Spinal cord (tissue), 10 donors: Measurements from ENCODE around the gene QPCTL. TPM values are rescaled to one million over a fixed set of nuclear protein-coding genes. Genes with fewer than 3 reads are reported as not detected.
"Not testable (repeated sequence)": the region's sequence is repeated elsewhere in the genome, so short reads cannot be mapped to it uniquely, and the experiment has no call there.

Experiments used
- DNase-seq, 6 donors: peaks; one replicate each; pipeline versions ENCODE4 v3.0.0 to v3.0.0-alpha.2; 2013 to 2015; ENCODE audit warnings: low spot score in 6 of 6, low read depth in 4 of 6
- H3K27ac ChIP-seq: one replicate; pipeline ENCODE4 v1.5.1; 2013; ENCODE audit warnings: low read depth, low read length, control low read depth
- H3K27me3 ChIP-seq: one replicate; pipeline ENCODE4 v1.6.1; 2013; ENCODE audit warnings: low read length; ENCODE audit not compliant: control insufficient read depth, insufficient read depth
- H3K36me3 ChIP-seq: one replicate; pipeline ENCODE4 v1.6.1; 2013; ENCODE audit warnings: low read length; ENCODE audit not compliant: control insufficient read depth, insufficient read depth
- H3K4me1 ChIP-seq: one replicate; pipeline ENCODE4 v1.6.1; 2013; ENCODE audit warnings: low read length; ENCODE audit not compliant: control insufficient read depth, insufficient read depth
- H3K4me3 ChIP-seq: one replicate; pipeline ENCODE4 v1.5.1; 2013; ENCODE audit warnings: low read depth, low read length, control low read depth
- H3K9me3 ChIP-seq: one replicate; pipeline ENCODE4 v1.6.1; 2013; ENCODE audit warnings: low read length; ENCODE audit not compliant: control insufficient read depth, insufficient read depth
- WGBS: methylation state at CpG from one replicate; pipeline ENCODE4 v1.1.5; 2013; ENCODE audit warnings: missing lambda C conversion rate; ENCODE audit not compliant: insufficient coverage; 5-methylcytosine and 5-hydroxymethylcytosine counted together
- polyA plus RNA-seq, 2 donors: library from polyadenylated mRNA; unstranded; fragments of 120-200 nt; gene quantifications; one replicate each; pipeline ENCODE4 v1.2.1, GENCODE V29; 2013; ENCODE audit not compliant: insufficient read length in 2 of 2
- total RNA-seq, 2 donors: library from RNA; depleted of rRNA in 1 of 2; stranded (reverse); fragments of 120-200 nt in 1 of 2; fragments of >200 nt in 1 of 2; gene quantifications; one replicate each; pipeline versions ENCODE4 v1.2.3 to v1.2.4, GENCODE V29; 2013 to 2014
- donor health status: healthy.

Gene QPCTL
- total and polyA plus RNA-seq, 4 donors = 4.3 to 16.8 (median 8.4) TPM

GRCh38 chr19:45716359-45717130 is 24.1 kb downstream of the QPCTL start:
- peak overlapping the region; percentile 95 for H3K27ac ChIP-seq
- peaks cover 11% of the 10 kb centered on the region for H3K4me1 ChIP-seq
- H3K36me3 ChIP-seq = peaks cover 23% of the 10 kb centered on the region
- peak; percentile 2 to 57 (median 24) for DNase-seq
- peak overlapping the region; percentile 85 for H3K4me3 ChIP-seq
- H3K27me3 ChIP-seq = no peaks in the 10 kb centered on the region
- H3K9me3 ChIP-seq = no peaks in the 10 kb centered on the region
- WGBS = 5% methylated on average over 24 of the region's 24 CpGs

- WGBS = under 1% methylated on average over 42 of the region's 51 CpGs
- Histone ChIP-seq H3K9me3 (no peaks in the 10 kb centered on the region), H3K36me3 (peaks cover 19% of the 10 kb centered on the region), H3K27ac (peak overlapping the region; percentile 95), H3K4me1 (peaks cover 11% of the 10 kb centered on the region), H3K4me3 (peak overlapping the region; percentile 85), H3K27me3 (no peaks in the 10 kb centered on the region)
- DNase-seq = peak; percentile 88 to 99 (median 95)
Measured at GRCh38 chr19:45717131-45717982, 24.9 kb downstream of the QPCTL start.

- peak overlapping the region; percentile 95 for H3K27ac ChIP-seq
- H3K4me3 ChIP-seq = peak overlapping the region; percentile 85
- no peaks in the 10 kb centered on the region for H3K27me3 ChIP-seq
- no peaks in the 10 kb centered on the region for H3K9me3 ChIP-seq
- H3K36me3 ChIP-seq = peaks cover 19% of the 10 kb centered on the region
- peaks cover 11% of the 10 kb centered on the region for H3K4me1 ChIP-seq
- WGBS = 63% methylated on average over 7 of the region's 12 CpGs
- DNase-seq = no peak
Measured at GRCh38 chr19:45717983-45718650, 25.7 kb downstream of the QPCTL start.

GRCh38 chr19:45720065-45720464 is 27.6 kb downstream of the QPCTL start:
- H3K9me3 ChIP-seq, DNase-seq: not testable (repeated sequence)
- WGBS = 98% methylated on average over 9 of the region's 11 CpGs

GRCh38 chr19:45728683-45729082 is 36.2 kb downstream of the QPCTL start:
- H3K36me3 ChIP-seq, H3K9me3 ChIP-seq, DNase-seq, H3K4me3 ChIP-seq, H3K27ac ChIP-seq, H3K27me3 ChIP-seq: not testable (repeated sequence)
- H3K4me1 ChIP-seq = peaks cover 29% of the 10 kb centered on the region
- WGBS = 97% methylated on average over 15 of the region's 18 CpGs

More at GRCh38 chr19:45720065-45720464, 27.6 kb downstream of the QPCTL start:
- H3K4me1 ChIP-seq = peaks cover 11% of the 10 kb centered on the region
- not testable (repeated sequence) for H3K4me3 ChIP-seq, H3K27ac ChIP-seq, H3K27me3 ChIP-seq
- H3K36me3 ChIP-seq = peaks cover 16% of the 10 kb centered on the region

- Histone ChIP-seq H3K27me3 (no peaks in the 10 kb centered on the region), H3K4me1 (peaks cover 29% of the 10 kb centered on the region), H3K27ac (no peak overlapping the region), H3K36me3 (peaks cover 8% of the 10 kb centered on the region), H3K4me3 (peak overlapping the region; percentile 76), H3K9me3 (no peaks in the 10 kb centered on the region)
- no peak for DNase-seq
- 2% methylated on average over 8 of the region's 10 CpGs for WGBS
Measured at GRCh38 chr19:45729800-45730290, 37.4 kb downstream of the QPCTL start.

GRCh38 chr19:45730368-45731288 is 38.2 kb downstream of the QPCTL start, which contains the start of gene FBXO46:
Gene FBXO46, minus strand, starts transcription at chr19:45730896. Its CDS starts 17,401 bp downstream, at chr19:45713495.
- Histone ChIP-seq H3K27ac (peak within 1 kb of the TSS; percentile 22), H3K4me1 (peaks cover 29% of the 10 kb centered on the region), H3K4me3 (peak within 1 kb of the TSS; percentile 76), H3K9me3 (no peaks in the 10 kb centered on the region), H3K27me3 (no peaks in the 10 kb centered on the region), H3K36me3 (peaks cover 6% of the 10 kb centered on the region)
- peak; percentile 89 to 100 (median 96) for DNase-seq
- WGBS = 0% methylated on average over 43 of the region's 48 CpGs

- no peaks in the 10 kb centered on the region for H3K9me3 ChIP-seq
- no peak within 1 kb of the TSS for H3K27ac ChIP-seq
- peaks cover 20% of the 10 kb centered on the region for H3K4me1 ChIP-seq
- H3K27me3 ChIP-seq = no peaks in the 10 kb centered on the region
- 89% methylated on average over 59 of the region's 59 CpGs for WGBS
- H3K36me3 ChIP-seq = no peaks in the 10 kb centered on the region
- no peak within 1 kb of the TSS for H3K4me3 ChIP-seq
- DNase-seq = no peak
Measured at GRCh38 chr19:45733160-45733810, 40.8 kb downstream of the QPCTL start, which contains the start of gene MEIOSIN. Gene MEIOSIN, plus strand, starts transcription at chr19:45733439. Its CDS starts 1,938 bp downstream, at chr19:45735377.
